A549 (cell line): ENCODE measurements around the gene LXN.

Source experiments
- KDM1A ChIP-seq: fragments of 200-600 bp; sonication (generic); IDR thresholded peaks from 2 replicates; pipeline ENCODE4 v1.6.1; 2016; ENCODE audit warnings: low read depth, mild to moderate bottlenecking
- POLR2A ChIP-seq: IDR thresholded peaks from 2 replicates; pipeline ENCODE4 v1.6.1; 2012; ENCODE audit warnings: mild to moderate bottlenecking, low read length
- RCOR1 ChIP-seq: fragments of 150-350 bp; IDR thresholded peaks from 2 replicates; pipeline ENCODE4 v1.6.1; 2014; ENCODE audit warnings: antibody characterized with exemption, low read length, low read depth
- TF ChIP-seq, protein P1 (sequence below): fragments of >200 bp; sonication (Bioruptor Twin); formaldehyde crosslinking; IDR thresholded peaks from 3 replicates; pipeline ENCODE4 v1.5.1; 2016

DNA sequence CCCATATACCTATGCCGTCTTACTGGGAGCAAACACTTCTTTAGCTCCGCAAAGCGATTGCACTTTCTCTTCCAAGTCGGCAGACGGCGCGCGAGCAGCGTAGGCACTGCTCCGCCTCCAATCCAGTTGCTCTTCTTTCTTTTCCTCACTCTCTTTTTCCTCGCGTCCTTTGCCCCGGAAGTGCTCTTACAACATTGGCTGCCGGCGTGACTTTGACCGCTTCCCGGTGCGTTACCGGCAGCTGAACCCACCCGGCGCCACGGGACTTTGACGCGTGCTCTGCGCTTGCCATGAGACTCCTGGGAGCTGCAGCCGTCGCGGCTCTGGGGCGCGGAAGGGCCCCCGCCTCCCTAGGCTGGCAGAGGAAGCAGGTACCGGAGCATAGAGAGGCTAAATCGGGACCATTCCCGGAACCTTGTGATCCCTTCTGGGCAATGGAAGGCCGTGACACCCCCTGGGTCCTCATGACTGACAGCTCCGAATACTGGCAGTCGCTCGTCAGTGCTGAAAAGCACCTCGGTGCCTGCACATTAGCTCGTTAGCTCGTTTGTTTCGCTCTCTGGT, 28.0 kb downstream of the LXN start, which contains the start of gene GFM1:
- TF ChIP-seq, protein P1, sequence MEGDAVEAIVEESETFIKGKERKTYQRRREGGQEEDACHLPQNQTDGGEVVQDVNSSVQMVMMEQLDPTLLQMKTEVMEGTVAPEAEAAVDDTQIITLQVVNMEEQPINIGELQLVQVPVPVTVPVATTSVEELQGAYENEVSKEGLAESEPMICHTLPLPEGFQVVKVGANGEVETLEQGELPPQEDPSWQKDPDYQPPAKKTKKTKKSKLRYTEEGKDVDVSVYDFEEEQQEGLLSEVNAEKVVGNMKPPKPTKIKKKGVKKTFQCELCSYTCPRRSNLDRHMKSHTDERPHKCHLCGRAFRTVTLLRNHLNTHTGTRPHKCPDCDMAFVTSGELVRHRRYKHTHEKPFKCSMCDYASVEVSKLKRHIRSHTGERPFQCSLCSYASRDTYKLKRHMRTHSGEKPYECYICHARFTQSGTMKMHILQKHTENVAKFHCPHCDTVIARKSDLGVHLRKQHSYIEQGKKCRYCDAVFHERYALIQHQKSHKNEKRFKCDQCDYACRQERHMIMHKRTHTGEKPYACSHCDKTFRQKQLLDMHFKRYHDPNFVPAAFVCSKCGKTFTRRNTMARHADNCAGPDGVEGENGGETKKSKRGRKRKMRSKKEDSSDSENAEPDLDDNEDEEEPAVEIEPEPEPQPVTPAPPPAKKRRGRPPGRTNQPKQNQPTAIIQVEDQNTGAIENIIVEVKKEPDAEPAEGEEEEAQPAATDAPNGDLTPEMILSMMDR = peak; percentile 94
- TF ChIP-seq POLR2A (peak; percentile 57; the same call in 1 of the 2 replicates), KDM1A (no peak), RCOR1 (no peak)
